MM.1S (cell line): Measurements from ENCODE around the gene PSMB9.

Source experiments
- DNase-seq: peaks from one replicate; pipeline ENCODE4 v3.0.0-alpha.2; 2015
- H2AFZ ChIP-seq: fragments of 300-600 bp; sonication (generic); 2 replicates; pipeline ENCODE4 v1.6.0; 2016; ENCODE audit warnings: antibody characterized with exemption, low read length
- H3F3A ChIP-seq: fragments of 300-600 bp; sonication (generic); 2 replicates; pipeline ENCODE4 v1.6.1; 2016; ENCODE audit warnings: mild to moderate bottlenecking, antibody characterized with exemption, low read length, moderate library complexity, mixed read lengths; ENCODE audit not compliant: insufficient read depth
- H3K27ac ChIP-seq: fragments of 300-600 bp; sonication (generic); 2 replicates; pipeline ENCODE4 v1.5.1; 2016; ENCODE audit warnings: mild to moderate bottlenecking, low read length
- H3K27me3 ChIP-seq: fragments of 300-600 bp; sonication (generic); replicated peaks from 2 replicates; pipeline ENCODE4 v1.6.0; 2016; ENCODE audit warnings: low read length; ENCODE audit not compliant: insufficient read depth
- H3K36me3 ChIP-seq: fragments of 300-600 bp; sonication (generic); replicated peaks from 2 replicates; pipeline ENCODE4 v1.6.1; 2016; ENCODE audit warnings: mild to moderate bottlenecking, low read length, mixed read lengths; ENCODE audit not compliant: insufficient read depth
- H3K4me1 ChIP-seq: fragments of 300-600 bp; sonication (generic); 2 replicates; pipeline ENCODE4 v1.6.1; 2016; ENCODE audit warnings: low read length, mixed read lengths
- H3K4me2 ChIP-seq: fragments of 300-600 bp; sonication (generic); 2 replicates; pipeline ENCODE4 v1.6.0; 2016; ENCODE audit warnings: low read depth, low read length
- H3K4me3 ChIP-seq: fragments of 300-600 bp; sonication (generic); 2 replicates; pipeline ENCODE4 v1.5.1; 2016; ENCODE audit warnings: low read length, mixed read lengths
- H3K79me2 ChIP-seq: fragments of 300-600 bp; sonication (generic); 2 replicates; pipeline ENCODE4 v1.6.1; 2016; ENCODE audit warnings: mixed run types, low read length, mixed read lengths
- H3K9ac ChIP-seq: fragments of 300-600 bp; sonication (generic); 2 replicates; pipeline ENCODE4 v1.6.1; 2016; ENCODE audit warnings: low read length, mixed read lengths
- H3K9me2 ChIP-seq: fragments of 300-600 bp; sonication (generic); replicated peaks from 2 replicates; pipeline ENCODE4 v1.6.1; 2016; ENCODE audit warnings: mild to moderate bottlenecking, low read length, mixed read lengths; ENCODE audit not compliant: insufficient read depth
- H3K9me3 ChIP-seq: fragments of 300-600 bp; sonication (generic); replicated peaks from 2 replicates; pipeline ENCODE4 v1.6.1; 2016; ENCODE audit warnings: mild to moderate bottlenecking, low read length, mixed read lengths; ENCODE audit not compliant: insufficient read depth
- H4K20me1 ChIP-seq: fragments of 300-600 bp; sonication (generic); 2 replicates; pipeline ENCODE4 v1.6.1; 2016; ENCODE audit warnings: mild to moderate bottlenecking, low read length, moderate library complexity, mixed read lengths; ENCODE audit not compliant: insufficient read depth
- CTCF ChIP-seq: fragments of 300-600 bp; sonication (generic); IDR thresholded peaks from 2 replicates; pipeline ENCODE4 v1.5.1; 2016; ENCODE audit warnings: antibody characterized with exemption, low read length, mixed read lengths
- EZH2 ChIP-seq: fragments of 300-600 bp; sonication (generic); optimal IDR thresholded peaks from 2 replicates; pipeline ENCODE3; 2017; ENCODE audit warnings: low read depth, mild to moderate bottlenecking, antibody characterized with exemption, low read length, mixed read lengths
- EZH2phosphoT487 ChIP-seq: fragments of 300-600 bp; sonication (generic); IDR thresholded peaks from 2 replicates; pipeline ENCODE4 v1.6.1; 2018; ENCODE audit warnings: antibody characterized with exemption, low read length

Gene PSMB9

GRCh38 chr6:32814145-32814544 lies 39.8 kb upstream of the PSMB9 start:
- no peak overlapping the region for H3K4me3 ChIP-seq
- H2AFZ ChIP-seq, result no peak overlapping the region
- H3K4me1 ChIP-seq, result peaks cover 26% of the 10 kb centered on the region
- peaks cover 17% of the 10 kb centered on the region for H3F3A ChIP-seq
- no peaks in the 10 kb centered on the region for H3K36me3 ChIP-seq
- H3K4me2 ChIP-seq, result no peak overlapping the region
- H3K27me3 ChIP-seq, result no peaks in the 10 kb centered on the region
- H3K9ac ChIP-seq, result no peak overlapping the region
- no peak for DNase-seq
- no peaks in the 10 kb centered on the region for H4K20me1 ChIP-seq
- H3K27ac ChIP-seq, result no peak overlapping the region
- no peaks in the 10 kb centered on the region for H3K79me2 ChIP-seq
- TF ChIP-seq CTCF (no peak), EZH2phosphoT487 (no peak), EZH2 (no peak)
- H3K9me2 ChIP-seq, result no peaks in the 10 kb centered on the region
- H3K9me3 ChIP-seq, result no peaks in the 10 kb centered on the region

- Histone ChIP-seq H3K9me2 (no peaks in the 10 kb centered on the region), H3K79me2 (no peaks in the 10 kb centered on the region), H3K9ac (no peak overlapping the region), H3K4me2 (peak overlapping the region; percentile 85; the same call in 1 of the 2 replicates), H3K27ac (no peak overlapping the region; the same call in 1 of the 2 replicates), H3K27me3 (no peaks in the 10 kb centered on the region), H3K9me3 (no peaks in the 10 kb centered on the region), H3K4me3 (no peak overlapping the region; the same call in 1 of the 2 replicates), H3F3A (peaks cover 17% of the 10 kb centered on the region), H4K20me1 (no peaks in the 10 kb centered on the region), H3K4me1 (peaks cover 26% of the 10 kb centered on the region), H2AFZ (no peak overlapping the region), H3K36me3 (no peaks in the 10 kb centered on the region)
- no peak for DNase-seq
- no peak for TF ChIP-seq EZH2
- no peak for TF ChIP-seq CTCF
- no peak for TF ChIP-seq EZH2phosphoT487
Measured at GRCh38 chr6:32815115-32815514, 38.9 kb upstream of the PSMB9 start.

- Histone ChIP-seq H2AFZ (peak overlapping the region; percentile 60; the same call in 1 of the 2 replicates), H4K20me1 (no peaks in the 10 kb centered on the region), H3K9ac (peak overlapping the region; percentile 20; the same call in 1 of the 2 replicates), H3K4me3 (peak overlapping the region; percentile 44), H3K27ac (peak overlapping the region; percentile 76), H3K9me3 (no peaks in the 10 kb centered on the region), H3F3A (peaks cover 17% of the 10 kb centered on the region), H3K27me3 (no peaks in the 10 kb centered on the region), H3K79me2 (no peaks in the 10 kb centered on the region), H3K4me1 (peaks cover 26% of the 10 kb centered on the region), H3K36me3 (no peaks in the 10 kb centered on the region), H3K9me2 (no peaks in the 10 kb centered on the region), H3K4me2 (peak overlapping the region; percentile 85)
- TF ChIP-seq EZH2phosphoT487, result no peak
- TF ChIP-seq CTCF, result no peak
- no peak for TF ChIP-seq EZH2
- DNase-seq, result peak; percentile 56
Measured at GRCh38 chr6:32815996-32816395, 38.0 kb upstream of the PSMB9 start.
